ENCODE measurements around the gene EFNA4. TPM values are rescaled to one million over a fixed set of nuclear protein-coding genes. Genes with fewer than 3 reads are reported as not detected.

The EFNA4 gene
- polyA plus RNA-seq, 3 donors: 2.3 to 8.0 (median 4.1) TPM

GRCh38 chr1:155070721-155071569, 7.4 kb downstream of the EFNA4 start:
- H3K27ac Mint-ChIP-seq: peak overlapping the region in 2 of 7 donors; percentile 54 to 81
- H3K4me1 Mint-ChIP-seq: peaks cover 27% of the 10 kb centered on the region
- intact Hi-C loops (cut with micrococcal nuclease): no loop called here

DNA sequence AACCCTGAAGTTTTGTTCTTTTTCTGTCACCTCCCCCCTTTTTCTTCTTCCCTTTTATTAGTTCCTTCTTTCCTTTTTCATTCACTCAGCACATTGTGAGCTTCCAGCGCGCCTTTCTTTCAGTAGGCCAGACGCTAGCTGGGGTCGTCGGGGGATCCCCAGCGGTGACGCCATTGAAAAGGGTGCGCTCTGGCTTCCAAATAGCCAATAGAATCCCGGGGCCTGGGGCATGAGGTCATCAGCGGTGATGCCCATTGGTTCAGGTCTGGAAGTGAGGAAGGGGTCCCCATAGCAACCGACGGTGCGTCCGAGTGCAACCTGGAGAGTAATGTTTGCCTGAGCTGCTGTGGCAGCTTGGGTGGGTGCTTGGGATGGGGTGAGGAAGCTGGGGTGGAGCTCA, 8.2 kb downstream of the EFNA4 start:
- H3K27me3 ChIP-seq (ENCODE audit: control insufficient read depth in 2 of 2, insufficient read depth in 2 of 2, low read length in 2 of 2): peaks cover 0 to 19% of the 10 kb centered on the region in 2 donors
- H3K36me3 Mint-ChIP-seq: peaks cover 26 to 29% of the 10 kb centered on the region in 2 donors
- peaks cover 0 to 2% (median 0%) of the 10 kb centered on the region in 7 donors for H3K9me3 Mint-ChIP-seq
- peaks cover 9 to 24% (median 18%) of the 10 kb centered on the region in 3 donors for H3K27me3 Mint-ChIP-seq (ENCODE audit: low read depth in 3 of 3)
- TF ChIP-seq, protein P1, sequence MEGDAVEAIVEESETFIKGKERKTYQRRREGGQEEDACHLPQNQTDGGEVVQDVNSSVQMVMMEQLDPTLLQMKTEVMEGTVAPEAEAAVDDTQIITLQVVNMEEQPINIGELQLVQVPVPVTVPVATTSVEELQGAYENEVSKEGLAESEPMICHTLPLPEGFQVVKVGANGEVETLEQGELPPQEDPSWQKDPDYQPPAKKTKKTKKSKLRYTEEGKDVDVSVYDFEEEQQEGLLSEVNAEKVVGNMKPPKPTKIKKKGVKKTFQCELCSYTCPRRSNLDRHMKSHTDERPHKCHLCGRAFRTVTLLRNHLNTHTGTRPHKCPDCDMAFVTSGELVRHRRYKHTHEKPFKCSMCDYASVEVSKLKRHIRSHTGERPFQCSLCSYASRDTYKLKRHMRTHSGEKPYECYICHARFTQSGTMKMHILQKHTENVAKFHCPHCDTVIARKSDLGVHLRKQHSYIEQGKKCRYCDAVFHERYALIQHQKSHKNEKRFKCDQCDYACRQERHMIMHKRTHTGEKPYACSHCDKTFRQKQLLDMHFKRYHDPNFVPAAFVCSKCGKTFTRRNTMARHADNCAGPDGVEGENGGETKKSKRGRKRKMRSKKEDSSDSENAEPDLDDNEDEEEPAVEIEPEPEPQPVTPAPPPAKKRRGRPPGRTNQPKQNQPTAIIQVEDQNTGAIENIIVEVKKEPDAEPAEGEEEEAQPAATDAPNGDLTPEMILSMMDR (IDR thresholded peaks at IDR 0.05): no peak
- peaks cover 27% of the 10 kb centered on the region for H3K4me1 Mint-ChIP-seq
- peak overlapping the region; percentile 95 for H3K4me2 ChIP-seq (replicated peaks; ENCODE audit: extremely low read depth, low read length, poor library complexity, severe bottlenecking)
- no peak for DNase-seq
- H3K9me3 ChIP-seq (replicated peaks in 1 of 2; ENCODE audit: control insufficient read depth in 1 of 2, insufficient read depth in 1 of 2, low read length in 2 of 2): no peaks in the 10 kb centered on the region
- no peaks in the 10 kb centered on the region for H3K79me2 ChIP-seq (ENCODE audit: insufficient read depth, low read length)
- intact Hi-C loops (cut with micrococcal nuclease): no loop called here
- H3K27ac ChIP-seq (ENCODE audit: low read depth in 1 of 2, low read length in 2 of 2): no peak overlapping the region
- H3K4me3 Mint-ChIP-seq: peak overlapping the region; percentile 60 to 90
- H3K4me3 ChIP-seq (replicated peaks in 1 of 3; ENCODE audit: low read depth in 2 of 3, low read length in 3 of 3): peak overlapping the region in 1 of 3 experiments; percentile 75
- H3K9ac ChIP-seq (ENCODE audit: insufficient read depth, low read length, poor library complexity, severe bottlenecking): peak overlapping the region; percentile 40
- H3K4me1 ChIP-seq (ENCODE audit: control insufficient read depth in 1 of 2, insufficient read depth in 2 of 2, low read length in 2 of 2): peaks cover 27 to 34% of the 10 kb centered on the region in 2 donors
- peak overlapping the region; percentile 78 for H2AFZ ChIP-seq (ENCODE audit: insufficient read depth, low read depth, low read length, poor library complexity, severe bottlenecking)
- H3K27ac Mint-ChIP-seq: peak overlapping the region in 3 of 7 donors; percentile 55 to 81 (median 69)
- H4K20me1 ChIP-seq (ENCODE audit: insufficient read depth, low read length): peaks cover 14% of the 10 kb centered on the region
- 62% methylated on average over 11 of the region's 14 CpGs for WGBS (ENCODE audit: insufficient coverage)
- peaks cover 3 to 26% of the 10 kb centered on the region in 2 donors for H3K36me3 ChIP-seq (replicated peaks in 1 of 2; ENCODE audit: control insufficient read depth in 1 of 2, insufficient read depth in 2 of 2, low read length in 2 of 2)

More at GRCh38 chr1:155070721-155071569, 7.4 kb downstream of the EFNA4 start:
- WGBS (ENCODE audit: insufficient coverage): 6% methylated on average over 54 of the region's 61 CpGs
- Mint-ChIP-seq H3K9me3 (peaks cover 0 to 2% (median 0%) of the 10 kb centered on the region in 7 donors), H3K4me3 (peak overlapping the region; percentile 60 to 90), H3K36me3 (peaks cover 34 to 36% of the 10 kb centered on the region in 2 donors), H3K27me3 (ENCODE audit: low read depth in 3 of 3) (peaks cover 11 to 24% (median 18%) of the 10 kb centered on the region in 3 donors)
- Histone ChIP-seq H2AFZ (ENCODE audit: insufficient read depth, low read depth, low read length, poor library complexity, severe bottlenecking) (peak overlapping the region; percentile 78), H3K9me3 (replicated peaks in 1 of 2; ENCODE audit: control insufficient read depth in 1 of 2, insufficient read depth in 1 of 2, low read length in 2 of 2) (no peaks in the 10 kb centered on the region), H3K4me1 (ENCODE audit: control insufficient read depth in 1 of 2, insufficient read depth in 2 of 2, low read length in 2 of 2) (peaks cover 27 to 34% of the 10 kb centered on the region in 2 donors), H3K27ac (ENCODE audit: low read depth in 1 of 2, low read length in 2 of 2) (no peak overlapping the region), H3K27me3 (ENCODE audit: control insufficient read depth in 2 of 2, insufficient read depth in 2 of 2, low read length in 2 of 2) (peaks cover 0 to 15% of the 10 kb centered on the region in 2 donors), H3K36me3 (replicated peaks in 1 of 2; ENCODE audit: control insufficient read depth in 1 of 2, insufficient read depth in 2 of 2, low read length in 2 of 2) (peaks cover 5 to 32% of the 10 kb centered on the region in 2 donors), H3K4me3 (replicated peaks in 1 of 3; ENCODE audit: low read depth in 2 of 3, low read length in 3 of 3) (peak overlapping the region; percentile 15 to 75 (median 36)), H3K4me2 (replicated peaks; ENCODE audit: extremely low read depth, low read length, poor library complexity, severe bottlenecking) (peak overlapping the region; percentile 95), H4K20me1 (ENCODE audit: insufficient read depth, low read length) (peaks cover 21% of the 10 kb centered on the region), H3K79me2 (ENCODE audit: insufficient read depth, low read length) (no peaks in the 10 kb centered on the region), H3K9ac (ENCODE audit: insufficient read depth, low read length, poor library complexity, severe bottlenecking) (peak overlapping the region; percentile 40)
- DNase-seq: peak; percentile 64 to 79 (median 69)
- TF ChIP-seq, protein P1 (IDR thresholded peaks at IDR 0.05): peak; percentile 62

Data from CD14-positive monocyte (primary cell).